Body of pancreas (tissue), 4 donors: ENCODE results near the gene DLST.

Source experiments
- POLR2A ChIP-seq, 3 donors: fragments of 450-650 bp; IDR thresholded peaks; one replicate each; pipeline ENCODE4 v1.6.1; 2016; ENCODE audit warnings: antibody characterized with exemption in 3 of 3, mild to moderate bottlenecking in 2 of 3
- TF ChIP-seq, protein P1 (sequence below), 7 experiments: fragments of 450-650 bp in 4 of 7; fragments of 200-600 bp in 3 of 7; sonication (generic) in 3 of 7; IDR thresholded peaks; one replicate each; pipeline ENCODE4 v1.5.1; 2016 to 2019; ENCODE audit warnings: antibody characterized with exemption in 7 of 7

- TF ChIP-seq, protein P1, sequence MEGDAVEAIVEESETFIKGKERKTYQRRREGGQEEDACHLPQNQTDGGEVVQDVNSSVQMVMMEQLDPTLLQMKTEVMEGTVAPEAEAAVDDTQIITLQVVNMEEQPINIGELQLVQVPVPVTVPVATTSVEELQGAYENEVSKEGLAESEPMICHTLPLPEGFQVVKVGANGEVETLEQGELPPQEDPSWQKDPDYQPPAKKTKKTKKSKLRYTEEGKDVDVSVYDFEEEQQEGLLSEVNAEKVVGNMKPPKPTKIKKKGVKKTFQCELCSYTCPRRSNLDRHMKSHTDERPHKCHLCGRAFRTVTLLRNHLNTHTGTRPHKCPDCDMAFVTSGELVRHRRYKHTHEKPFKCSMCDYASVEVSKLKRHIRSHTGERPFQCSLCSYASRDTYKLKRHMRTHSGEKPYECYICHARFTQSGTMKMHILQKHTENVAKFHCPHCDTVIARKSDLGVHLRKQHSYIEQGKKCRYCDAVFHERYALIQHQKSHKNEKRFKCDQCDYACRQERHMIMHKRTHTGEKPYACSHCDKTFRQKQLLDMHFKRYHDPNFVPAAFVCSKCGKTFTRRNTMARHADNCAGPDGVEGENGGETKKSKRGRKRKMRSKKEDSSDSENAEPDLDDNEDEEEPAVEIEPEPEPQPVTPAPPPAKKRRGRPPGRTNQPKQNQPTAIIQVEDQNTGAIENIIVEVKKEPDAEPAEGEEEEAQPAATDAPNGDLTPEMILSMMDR (IDR thresholded peaks at IDR 0.05): no peak
- no peak for TF ChIP-seq POLR2A (IDR thresholded peaks at IDR 0.05)
These were observed 28.7 kb upstream of the DLST start for GRCh38 chr14:74852922-74853530.
